IPS DF 6.9 (cell line): ENCODE measurements around the gene RAD51B.

ENCODE experiments used
- DNase-seq: peaks from one replicate; pipeline ENCODE4 v3.0.0-alpha.2; 2013; ENCODE audit warnings: low read depth, low spot score
- H3K27ac ChIP-seq: one replicate; pipeline ENCODE4 v1.5.1; 2013; ENCODE audit warnings: low read length, control low read depth
- H3K27me3 ChIP-seq: 2 replicates; pipeline ENCODE4 v1.6.1; 2013; ENCODE audit warnings: mild to moderate bottlenecking, low read length; ENCODE audit not compliant: control insufficient read depth, insufficient read depth
- H3K36me3 ChIP-seq: 2 replicates; pipeline ENCODE4 v1.6.1; 2013; ENCODE audit warnings: low read length; ENCODE audit not compliant: control insufficient read depth, insufficient read depth
- H3K4me1 ChIP-seq: 2 replicates; pipeline ENCODE4 v1.6.1; 2013; ENCODE audit warnings: low read length; ENCODE audit not compliant: control insufficient read depth, insufficient read depth
- H3K4me3 ChIP-seq: 2 replicates; pipeline ENCODE4 v1.5.1; 2013; ENCODE audit warnings: mild to moderate bottlenecking, low read length
- H3K9me3 ChIP-seq: 2 replicates; pipeline ENCODE4 v1.6.1; 2013; ENCODE audit warnings: low read length, inconsistent platforms; ENCODE audit not compliant: control insufficient read depth, insufficient read depth
- WGBS: extraction: QIAGEN DNeasy Blood & Tissue Kit; methylation state at CpG from one replicate; pipeline ENCODE4 v1.1.7; 2013; ENCODE audit warnings: mixed read lengths, missing lambda C conversion rate; ENCODE audit not compliant: insufficient read length, insufficient coverage; 5-methylcytosine and 5-hydroxymethylcytosine counted together

Gene RAD51B

GRCh38 chr14:68271913-68272391 is 452.4 kb downstream of the RAD51B start:
- no peaks in the 10 kb centered on the region for H3K4me1 ChIP-seq
- WGBS: no CpG with 5 or more reads among the region's 5 CpGs

GRCh38 chr14:68273413-68273812 is 453.8 kb downstream of the RAD51B start:
- no CpG with 5 or more reads among the region's 4 CpGs for WGBS
- H3K27me3 ChIP-seq: no peaks in the 10 kb centered on the region
- DNase-seq: no peak
- H3K36me3 ChIP-seq: no peaks in the 10 kb centered on the region
- H3K4me1 ChIP-seq: no peaks in the 10 kb centered on the region
- no peak overlapping the region for H3K4me3 ChIP-seq
- H3K27ac ChIP-seq: no peak overlapping the region
- no peaks in the 10 kb centered on the region for H3K9me3 ChIP-seq

More at GRCh38 chr14:68271913-68272391, 452.4 kb downstream of the RAD51B start:
- Histone ChIP-seq H3K27me3 (no peaks in the 10 kb centered on the region), H3K4me3 (no peak overlapping the region), H3K27ac (no peak overlapping the region), H3K36me3 (no peaks in the 10 kb centered on the region), H3K9me3 (no peaks in the 10 kb centered on the region)
- no peak for DNase-seq

- H3K27me3 ChIP-seq: no peaks in the 10 kb centered on the region
- DNase-seq: no peak
- no peak overlapping the region for H3K4me3 ChIP-seq
- H3K27ac ChIP-seq: no peak overlapping the region
- no CpG with 5 or more reads among the region's 2 CpGs for whole genome bisulfite sequencing
- no peaks in the 10 kb centered on the region for H3K9me3 ChIP-seq
- H3K4me1 ChIP-seq: no peaks in the 10 kb centered on the region
- H3K36me3 ChIP-seq: no peaks in the 10 kb centered on the region
Observed at GRCh38 chr14:68274725-68275124, 455.1 kb downstream of the RAD51B start.

GRCh38 chr14:68278576-68279436 is 459.2 kb downstream of the RAD51B start:
- no peak overlapping the region for H3K27ac ChIP-seq
- no peaks in the 10 kb centered on the region for H3K9me3 ChIP-seq
- no peaks in the 10 kb centered on the region for H3K36me3 ChIP-seq
- H3K4me3 ChIP-seq: no peak overlapping the region
- no peak for DNase-seq
- no CpG with 5 or more reads among the region's 5 CpGs for WGBS
- peaks cover 3% of the 10 kb centered on the region; the same call in 1 of the 2 replicates for H3K4me1 ChIP-seq
- H3K27me3 ChIP-seq: no peaks in the 10 kb centered on the region

- Histone ChIP-seq H3K36me3 (no peaks in the 10 kb centered on the region), H3K27me3 (no peaks in the 10 kb centered on the region), H3K4me3 (no peak overlapping the region), H3K9me3 (no peaks in the 10 kb centered on the region), H3K27ac (no peak overlapping the region), H3K4me1 (peaks cover 3% of the 10 kb centered on the region; the same call in 1 of the 2 replicates)
- DNase-seq: no peak
- WGBS: no CpG with 5 or more reads among the region's 3 CpGs
Observed at GRCh38 chr14:68279437-68279720, 459.8 kb downstream of the RAD51B start.

GRCh38 chr14:68279777-68280233 is 460.2 kb downstream of the RAD51B start:
- no peak overlapping the region for H3K4me3 ChIP-seq

GRCh38 chr14:68281497-68281896 is 461.9 kb downstream of the RAD51B start:
- H3K36me3 ChIP-seq: no peaks in the 10 kb centered on the region
- no peak overlapping the region for H3K27ac ChIP-seq
- H3K4me1 ChIP-seq: peaks cover 3% of the 10 kb centered on the region
- H3K9me3 ChIP-seq: no peaks in the 10 kb centered on the region
- no CpG with 5 or more reads among the region's 4 CpGs for WGBS
- DNase-seq: no peak
- no peak overlapping the region for H3K4me3 ChIP-seq
- H3K27me3 ChIP-seq: no peaks in the 10 kb centered on the region

More at GRCh38 chr14:68279777-68280233, 460.2 kb downstream of the RAD51B start:
- no peak for DNase-seq
- no peaks in the 10 kb centered on the region for H3K27me3 ChIP-seq
- H3K4me1 ChIP-seq: peaks cover 3% of the 10 kb centered on the region
- H3K9me3 ChIP-seq: no peaks in the 10 kb centered on the region
- H3K27ac ChIP-seq: no peak overlapping the region
- no CpG with 5 or more reads among the region's 4 CpGs for WGBS
- H3K36me3 ChIP-seq: no peaks in the 10 kb centered on the region

GRCh38 chr14:68282479-68283377 is 463.1 kb downstream of the RAD51B start:
- Histone ChIP-seq H3K4me3 (no peak overlapping the region), H3K27ac (no peak overlapping the region), H3K27me3 (no peaks in the 10 kb centered on the region), H3K4me1 (peaks cover 3% of the 10 kb centered on the region), H3K9me3 (no peaks in the 10 kb centered on the region), H3K36me3 (no peaks in the 10 kb centered on the region)
- WGBS: no CpG with 5 or more reads among the region's 6 CpGs
- DNase-seq: no peak

- no peak overlapping the region for H3K4me3 ChIP-seq
- no peak overlapping the region for H3K27ac ChIP-seq
- H3K9me3 ChIP-seq: no peaks in the 10 kb centered on the region
- peaks cover 3% of the 10 kb centered on the region for H3K4me1 ChIP-seq
- no peaks in the 10 kb centered on the region for H3K36me3 ChIP-seq
- H3K27me3 ChIP-seq: no peaks in the 10 kb centered on the region
- no peak for DNase-seq
- WGBS: no CpG with 5 or more reads among the region's 11 CpGs
Observed at GRCh38 chr14:68283378-68284123, 464.0 kb downstream of the RAD51B start.

GRCh38 chr14:68284333-68284732 is 464.8 kb downstream of the RAD51B start:
- no peak overlapping the region for H3K4me3 ChIP-seq
- no peak overlapping the region for H3K27ac ChIP-seq

More at GRCh38 chr14:68284333-68284732, 464.8 kb downstream of the RAD51B start:
- Histone ChIP-seq H3K9me3 (no peaks in the 10 kb centered on the region), H3K4me1 (peaks cover 3% of the 10 kb centered on the region), H3K36me3 (no peaks in the 10 kb centered on the region), H3K27me3 (no peaks in the 10 kb centered on the region)
- no peak for DNase-seq
